ENCODE data around the gene GPC6.

The GPC6 gene

GRCh38 chr13:93345770-93346169 lies 119.2 kb downstream of the GPC6 start:
- H3K4me1 Mint-ChIP-seq = no peaks in the 10 kb centered on the region
- no peak for DNase-seq (ENCODE audit: low spot score in 2 of 2)
- H3K27ac Mint-ChIP-seq (ENCODE audit: low read depth) = no peak overlapping the region
- H3K36me3 Mint-ChIP-seq (ENCODE audit: insufficient read depth) = no peaks in the 10 kb centered on the region
- H3K9me3 Mint-ChIP-seq = no peaks in the 10 kb centered on the region
- no peak for ATAC-seq (replicated peaks; ENCODE audit: extremely low read depth, poor library complexity, severe bottlenecking)
- no peak overlapping the region for H3K4me3 Mint-ChIP-seq
- no peaks in the 10 kb centered on the region for H3K27me3 Mint-ChIP-seq

- ATAC-seq (replicated peaks; ENCODE audit: extremely low read depth, poor library complexity, severe bottlenecking) (no peak), DNase-seq (ENCODE audit: low spot score in 2 of 2) (no peak)
- H3K9me3 Mint-ChIP-seq = peaks cover 11% of the 10 kb centered on the region
- no peak overlapping the region for H3K27ac Mint-ChIP-seq (ENCODE audit: low read depth)
- H3K36me3 Mint-ChIP-seq (ENCODE audit: insufficient read depth) = no peaks in the 10 kb centered on the region
- no peaks in the 10 kb centered on the region for H3K4me1 Mint-ChIP-seq
- H3K4me3 Mint-ChIP-seq = no peak overlapping the region
- no peaks in the 10 kb centered on the region for H3K27me3 Mint-ChIP-seq
Observed at GRCh38 chr13:93352616-93353015, 126.0 kb downstream of the GPC6 start.

DNA sequence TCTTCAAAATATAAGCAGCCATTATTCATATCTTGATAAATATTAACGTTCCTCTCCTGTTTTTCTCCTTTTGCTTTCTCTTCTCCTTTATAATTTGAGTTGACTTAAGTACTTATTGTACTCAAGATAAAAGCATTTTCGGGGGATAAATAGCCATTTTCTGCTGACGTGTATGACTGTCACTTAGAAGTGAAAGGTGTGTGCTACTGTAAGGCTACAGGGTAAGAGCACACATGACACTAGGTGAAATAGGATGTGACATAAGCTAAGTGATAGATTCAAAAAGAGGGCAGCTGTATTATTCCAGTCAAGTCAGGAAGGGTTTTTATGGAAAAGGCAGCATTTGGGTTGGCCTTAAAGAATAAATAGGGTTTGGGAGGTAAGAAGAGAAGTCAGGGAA lies 128.5 kb downstream of the GPC6 start:
- no peak for ATAC-seq (replicated peaks; ENCODE audit: extremely low read depth, poor library complexity, severe bottlenecking)
- H3K4me3 Mint-ChIP-seq = no peak overlapping the region

DNA sequence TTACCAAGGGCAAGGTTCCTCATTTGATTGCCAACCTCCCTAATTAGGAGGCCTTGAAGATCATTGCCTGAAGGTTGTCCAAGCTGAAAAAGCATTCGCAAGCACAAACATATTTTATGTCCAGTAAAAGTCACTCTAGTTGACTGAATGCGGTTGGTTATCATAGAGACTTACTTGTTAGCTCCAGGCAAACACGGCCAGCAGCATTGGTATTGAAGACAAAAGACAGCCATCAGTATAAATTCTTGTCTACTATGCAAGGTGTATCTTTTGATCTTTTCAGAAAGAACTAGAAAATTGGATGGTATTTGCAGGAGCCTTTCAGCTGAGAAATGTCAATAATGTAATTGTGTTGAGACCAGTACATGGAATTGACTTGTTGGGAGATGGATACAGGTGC lies 129.9 kb downstream of the GPC6 start:
- Mint-ChIP-seq H3K9me3 (peaks cover 11% of the 10 kb centered on the region), H3K36me3 (ENCODE audit: insufficient read depth) (no peaks in the 10 kb centered on the region), H3K4me1 (no peaks in the 10 kb centered on the region), H3K27me3 (no peaks in the 10 kb centered on the region), H3K27ac (ENCODE audit: low read depth) (no peak overlapping the region), H3K4me3 (no peak overlapping the region)
- ATAC-seq (replicated peaks; ENCODE audit: extremely low read depth, poor library complexity, severe bottlenecking) (no peak), DNase-seq (ENCODE audit: low spot score in 2 of 2) (no peak)

More for the DNA sequence above, 128.5 kb downstream of the GPC6 start:
- no peaks in the 10 kb centered on the region for H3K36me3 Mint-ChIP-seq (ENCODE audit: insufficient read depth)
- no peak overlapping the region for H3K27ac Mint-ChIP-seq (ENCODE audit: low read depth)
- H3K9me3 Mint-ChIP-seq = peaks cover 11% of the 10 kb centered on the region
- H3K4me1 Mint-ChIP-seq = no peaks in the 10 kb centered on the region
- no peaks in the 10 kb centered on the region for H3K27me3 Mint-ChIP-seq
- DNase-seq (ENCODE audit: low spot score in 2 of 2) = no peak

DNA sequence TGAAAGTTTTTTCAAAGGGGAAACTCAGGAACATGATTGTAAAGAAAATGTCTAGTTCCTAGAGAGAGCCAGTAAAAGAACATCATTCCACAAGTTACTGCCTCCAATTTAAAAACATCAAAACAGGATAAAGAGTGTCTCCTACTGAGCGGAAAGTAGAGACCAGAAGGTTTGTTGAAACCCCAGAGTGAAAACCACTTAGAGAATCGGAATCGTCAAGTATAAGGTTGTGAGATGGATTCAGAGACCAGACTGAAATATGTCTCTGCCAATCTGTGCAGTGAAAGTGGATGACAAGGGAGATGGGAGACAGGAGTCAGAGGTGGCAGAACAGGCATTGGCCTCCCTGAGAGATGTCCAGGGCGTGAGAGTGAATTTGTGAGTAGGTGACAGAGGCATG lies 133.4 kb downstream of the GPC6 start:
- Mint-ChIP-seq H3K27ac (ENCODE audit: low read depth) (no peak overlapping the region), H3K27me3 (no peaks in the 10 kb centered on the region), H3K9me3 (peaks cover 15% of the 10 kb centered on the region), H3K4me3 (no peak overlapping the region), H3K4me1 (no peaks in the 10 kb centered on the region), H3K36me3 (ENCODE audit: insufficient read depth) (no peaks in the 10 kb centered on the region)
- ATAC-seq (replicated peaks; ENCODE audit: extremely low read depth, poor library complexity, severe bottlenecking) (no peak), DNase-seq (ENCODE audit: low spot score in 2 of 2) (no peak)

DNA sequence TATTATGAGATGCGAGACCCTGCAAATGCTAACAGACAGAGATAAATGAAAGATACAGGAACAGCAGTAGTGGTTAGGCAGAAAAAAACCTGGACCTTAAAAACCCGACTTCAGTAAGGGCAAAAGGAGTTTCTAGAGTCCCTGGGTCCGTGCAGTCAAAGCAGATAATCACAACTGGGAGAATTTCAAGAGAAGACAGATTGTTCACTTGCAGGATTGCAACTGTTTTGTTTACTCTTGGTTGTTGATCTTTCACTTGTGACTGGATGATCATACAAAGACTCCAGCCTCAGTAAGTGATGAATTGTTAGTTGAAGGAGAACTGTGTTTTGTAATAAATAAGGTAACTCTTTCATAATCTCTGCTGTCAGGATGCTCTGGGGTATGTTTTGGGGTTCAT lies 135.1 kb downstream of the GPC6 start:
- Mint-ChIP-seq H3K4me3 (no peak overlapping the region), H3K27me3 (no peaks in the 10 kb centered on the region), H3K9me3 (peaks cover 9% of the 10 kb centered on the region), H3K27ac (ENCODE audit: low read depth) (no peak overlapping the region), H3K4me1 (no peaks in the 10 kb centered on the region), H3K36me3 (ENCODE audit: insufficient read depth) (no peaks in the 10 kb centered on the region)
- DNase-seq (ENCODE audit: low spot score in 2 of 2) = no peak
- no peak for ATAC-seq (replicated peaks; ENCODE audit: extremely low read depth, poor library complexity, severe bottlenecking)

GRCh38 chr13:93364166-93364565 lies 137.6 kb downstream of the GPC6 start:
- Mint-ChIP-seq H3K4me1 (no peaks in the 10 kb centered on the region), H3K27ac (ENCODE audit: low read depth) (no peak overlapping the region), H3K4me3 (no peak overlapping the region), H3K27me3 (no peaks in the 10 kb centered on the region), H3K9me3 (peaks cover 9% of the 10 kb centered on the region), H3K36me3 (ENCODE audit: insufficient read depth) (no peaks in the 10 kb centered on the region)
- DNase-seq (ENCODE audit: low spot score in 2 of 2) = no peak
- no peak for ATAC-seq (replicated peaks; ENCODE audit: extremely low read depth, poor library complexity, severe bottlenecking)

DNA sequence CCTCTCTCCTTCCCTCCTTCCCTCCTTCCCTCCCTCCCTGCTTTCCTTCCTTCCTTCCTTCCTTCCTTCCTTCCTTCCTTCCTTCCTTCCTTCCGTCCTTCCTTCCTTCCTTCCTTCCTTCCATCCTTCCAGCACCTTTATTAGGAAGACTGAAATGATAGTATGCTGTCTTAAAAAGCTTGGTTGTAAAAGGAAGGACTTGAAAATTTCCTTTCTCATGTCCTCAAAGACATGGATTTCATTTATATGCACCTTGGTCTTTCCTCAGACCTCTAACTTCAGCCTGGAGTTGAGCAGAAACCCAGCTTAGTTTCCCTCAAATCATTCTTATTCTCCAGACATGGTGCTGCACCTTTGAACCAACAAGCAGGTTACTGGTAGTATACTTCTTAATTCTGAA lies 141.7 kb downstream of the GPC6 start:
- H3K4me1 Mint-ChIP-seq = no peaks in the 10 kb centered on the region
- no peak for ATAC-seq (replicated peaks; ENCODE audit: extremely low read depth, poor library complexity, severe bottlenecking)
- no peaks in the 10 kb centered on the region for H3K36me3 Mint-ChIP-seq (ENCODE audit: insufficient read depth)
- H3K9me3 Mint-ChIP-seq = peaks cover 9% of the 10 kb centered on the region
- DNase-seq (ENCODE audit: low spot score in 2 of 2) = no peak
- H3K27ac Mint-ChIP-seq (ENCODE audit: low read depth) = no peak overlapping the region
- no peaks in the 10 kb centered on the region for H3K27me3 Mint-ChIP-seq
- H3K4me3 Mint-ChIP-seq = no peak overlapping the region

DNA sequence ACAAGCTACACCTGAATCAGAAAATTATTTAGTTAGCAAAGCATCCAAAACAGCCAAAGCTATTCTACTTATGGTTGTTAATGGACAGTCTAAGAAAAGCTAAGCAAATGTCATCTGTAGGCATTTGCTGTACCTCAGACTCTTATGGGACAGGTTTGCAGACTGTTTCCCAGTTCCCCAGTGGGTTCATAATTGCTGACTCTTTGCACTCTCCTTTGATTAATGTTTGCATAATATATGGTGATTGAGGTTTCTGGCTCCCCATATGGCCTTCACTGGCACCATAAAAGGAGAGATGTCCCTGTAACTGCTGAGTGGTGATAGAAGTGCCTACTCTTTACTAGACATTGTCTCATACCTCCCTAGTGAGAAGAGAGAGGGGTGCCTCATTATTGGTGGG lies 142.1 kb downstream of the GPC6 start:
- ATAC-seq (replicated peaks; ENCODE audit: extremely low read depth, poor library complexity, severe bottlenecking) (no peak), DNase-seq (ENCODE audit: low spot score in 2 of 2) (no peak)
- Mint-ChIP-seq H3K27ac (ENCODE audit: low read depth) (no peak overlapping the region), H3K4me3 (no peak overlapping the region), H3K27me3 (no peaks in the 10 kb centered on the region), H3K9me3 (peaks cover 9% of the 10 kb centered on the region), H3K36me3 (ENCODE audit: insufficient read depth) (no peaks in the 10 kb centered on the region), H3K4me1 (no peaks in the 10 kb centered on the region)

DNA sequence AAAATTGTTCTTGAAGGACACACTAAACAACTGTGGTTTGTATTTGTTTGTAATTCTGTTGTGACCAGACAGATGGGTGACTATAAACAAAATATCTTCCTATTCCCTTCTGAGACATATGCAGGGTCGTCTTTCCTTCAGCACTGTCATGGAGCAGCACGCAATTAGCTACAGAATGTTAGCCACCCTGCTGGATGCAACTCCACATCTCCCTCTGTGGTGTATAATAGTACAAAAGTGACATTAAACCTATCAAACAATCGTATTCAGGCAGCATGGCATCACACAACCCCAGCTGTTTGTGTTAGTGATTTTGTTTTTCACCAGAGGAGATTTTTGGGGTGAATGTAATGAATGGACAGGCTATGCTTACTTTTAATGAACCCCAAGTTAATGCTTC lies 146.2 kb downstream of the GPC6 start:
- no peaks in the 10 kb centered on the region for H3K9me3 Mint-ChIP-seq
- no peaks in the 10 kb centered on the region for H3K27me3 Mint-ChIP-seq
- H3K27ac Mint-ChIP-seq (ENCODE audit: low read depth) = no peak overlapping the region
- ATAC-seq (replicated peaks; ENCODE audit: extremely low read depth, poor library complexity, severe bottlenecking) (no peak), DNase-seq (ENCODE audit: low spot score in 2 of 2) (no peak)
- H3K4me1 Mint-ChIP-seq = no peaks in the 10 kb centered on the region
- no peaks in the 10 kb centered on the region for H3K36me3 Mint-ChIP-seq (ENCODE audit: insufficient read depth)
- no peak overlapping the region for H3K4me3 Mint-ChIP-seq

GRCh38 chr13:93375491-93375890 lies 148.9 kb downstream of the GPC6 start:
- no peak overlapping the region for H3K4me3 Mint-ChIP-seq

GRCh38 chr13:93377196-93377595 lies 150.6 kb downstream of the GPC6 start:
- H3K36me3 Mint-ChIP-seq (ENCODE audit: insufficient read depth) = no peaks in the 10 kb centered on the region
- H3K4me3 Mint-ChIP-seq = no peak overlapping the region
- no peaks in the 10 kb centered on the region for H3K9me3 Mint-ChIP-seq
- H3K27me3 Mint-ChIP-seq = no peaks in the 10 kb centered on the region
- no peak overlapping the region for H3K27ac Mint-ChIP-seq (ENCODE audit: low read depth)
- no peaks in the 10 kb centered on the region for H3K4me1 Mint-ChIP-seq
- DNase-seq (ENCODE audit: low spot score in 2 of 2) = no peak
- no peak for ATAC-seq (replicated peaks; ENCODE audit: extremely low read depth, poor library complexity, severe bottlenecking)

More at GRCh38 chr13:93375491-93375890, 148.9 kb downstream of the GPC6 start:
- H3K27me3 Mint-ChIP-seq = no peaks in the 10 kb centered on the region
- H3K36me3 Mint-ChIP-seq (ENCODE audit: insufficient read depth) = no peaks in the 10 kb centered on the region
- no peaks in the 10 kb centered on the region for H3K9me3 Mint-ChIP-seq
- no peak overlapping the region for H3K27ac Mint-ChIP-seq (ENCODE audit: low read depth)
- H3K4me1 Mint-ChIP-seq = no peaks in the 10 kb centered on the region
- no peak for ATAC-seq (replicated peaks; ENCODE audit: extremely low read depth, poor library complexity, severe bottlenecking)
- no peak for DNase-seq (ENCODE audit: low spot score in 2 of 2)

DNA sequence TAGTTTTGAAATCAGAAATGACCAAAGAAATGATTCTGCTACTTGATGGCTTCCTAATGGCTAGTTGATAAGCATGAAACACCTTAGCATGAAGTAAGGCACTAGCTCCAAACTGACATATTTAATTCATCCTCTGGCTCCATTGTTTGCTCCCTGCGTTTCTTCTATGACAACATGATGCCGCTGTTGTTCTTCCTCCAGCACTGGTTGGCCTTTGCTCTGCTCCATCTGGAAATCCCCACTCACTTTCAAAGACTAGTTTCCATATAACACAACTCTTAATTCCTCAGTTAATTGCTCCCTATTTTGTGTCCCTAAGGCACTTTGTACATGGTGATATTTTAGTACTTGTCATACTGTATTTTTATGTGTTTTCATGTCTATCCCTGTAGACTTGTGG lies 151.6 kb downstream of the GPC6 start:
- DNase-seq (ENCODE audit: low spot score in 2 of 2) = no peak
- no peak for ATAC-seq (replicated peaks; ENCODE audit: extremely low read depth, poor library complexity, severe bottlenecking)
- H3K4me3 Mint-ChIP-seq = no peak overlapping the region
- H3K27me3 Mint-ChIP-seq = no peaks in the 10 kb centered on the region
- H3K36me3 Mint-ChIP-seq (ENCODE audit: insufficient read depth) = no peaks in the 10 kb centered on the region
- no peaks in the 10 kb centered on the region for H3K4me1 Mint-ChIP-seq
- H3K9me3 Mint-ChIP-seq = no peaks in the 10 kb centered on the region
- no peak overlapping the region for H3K27ac Mint-ChIP-seq (ENCODE audit: low read depth)

DNA sequence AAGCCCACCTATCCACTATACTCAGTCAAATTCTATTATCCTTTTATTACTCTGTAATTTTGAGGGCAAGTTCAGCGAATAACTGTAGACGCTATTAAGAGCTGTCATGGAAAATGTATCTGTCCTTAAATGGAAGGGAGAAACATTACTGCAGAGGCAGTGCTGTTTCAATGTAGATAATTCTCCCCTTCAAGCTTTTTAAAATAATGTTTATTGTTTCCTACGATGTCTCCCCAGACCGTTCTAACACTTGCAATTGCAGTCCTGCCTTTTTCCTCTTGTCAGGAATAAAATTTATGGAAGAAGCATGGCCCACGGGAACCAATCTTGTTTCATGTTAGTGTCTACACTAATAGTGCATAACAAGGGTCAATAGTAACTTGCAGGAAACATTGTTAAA lies 159.5 kb downstream of the GPC6 start:
- H3K4me1 Mint-ChIP-seq = no peaks in the 10 kb centered on the region
- no peaks in the 10 kb centered on the region for H3K36me3 Mint-ChIP-seq (ENCODE audit: insufficient read depth)
- peaks cover 8% of the 10 kb centered on the region for H3K9me3 Mint-ChIP-seq
- no peak for ATAC-seq (replicated peaks; ENCODE audit: extremely low read depth, poor library complexity, severe bottlenecking)
- no peak overlapping the region for H3K4me3 Mint-ChIP-seq
- H3K27me3 Mint-ChIP-seq = no peaks in the 10 kb centered on the region
- no peak for DNase-seq (ENCODE audit: low spot score in 2 of 2)
- H3K27ac Mint-ChIP-seq (ENCODE audit: low read depth) = no peak overlapping the region

Data from central memory CD8-positive, alpha-beta T cell (primary cell).